Measurements from ENCODE around the gene HTRA1. TPM values are rescaled to one million over a fixed set of nuclear protein-coding genes. Genes with fewer than 3 reads are reported as not detected.

The HTRA1 gene
- total RNA-seq, 1 experiment from 2014 or later, result 157 TPM

DNA sequence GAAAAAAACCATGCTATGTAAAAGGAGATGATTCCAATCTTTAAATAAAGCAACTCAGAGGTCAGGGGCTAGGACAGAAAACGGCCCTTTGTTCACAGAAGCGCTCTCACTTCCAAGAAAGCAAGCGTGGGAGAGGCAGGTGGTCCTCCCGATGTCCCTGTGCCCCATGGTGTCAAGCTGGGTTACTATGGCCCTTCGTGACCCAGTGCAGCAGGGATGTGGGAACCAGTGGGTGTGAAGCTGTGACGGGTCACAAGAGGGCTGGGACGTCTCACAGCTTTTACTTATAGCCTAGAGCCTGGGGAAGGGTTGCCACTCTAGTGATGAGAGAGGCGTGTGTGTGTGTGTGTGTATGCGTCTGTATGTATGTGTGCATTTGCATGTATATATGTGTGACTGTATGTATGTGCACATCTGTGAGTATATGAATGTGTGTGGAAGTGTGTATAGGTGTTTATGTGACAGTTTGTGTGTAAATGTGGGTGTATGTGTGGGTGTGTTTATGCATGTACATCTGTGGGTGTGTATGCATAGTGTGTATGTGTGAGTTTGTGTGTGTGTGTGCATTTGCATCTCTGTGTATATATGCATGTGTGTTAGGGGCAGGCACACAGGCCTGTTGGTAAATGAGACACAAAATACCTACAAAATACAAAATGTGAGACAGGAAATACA, 25.2 kb downstream of the HTRA1 start:
- Mint-ChIP-seq H3K4me3 (ENCODE audit: unreplicated experiment) (no peak overlapping the region), H3K36me3 (ENCODE audit: insufficient read depth, unreplicated experiment) (peaks cover 35% of the 10 kb centered on the region), H3K4me1 (ENCODE audit: insufficient read depth, unreplicated experiment) (peaks cover 20% of the 10 kb centered on the region), H3K27ac (ENCODE audit: low read depth, unreplicated experiment) (no peak overlapping the region), H3K27me3 (ENCODE audit: insufficient read depth, unreplicated experiment) (no peaks in the 10 kb centered on the region), H3K9me3 (ENCODE audit: unreplicated experiment) (peaks cover 5% of the 10 kb centered on the region)
- ChIA-PET POLR2A (interaction anchor here (0.7 to 15.0 kb wide), 3 partner anchors 9 to 37 kb away, joined by 3 to 291 read pairs (median 9); partner anchors contain the start of gene HTRA1), CTCF (interaction anchor here (0.5 to 1.0 kb wide), 2 partner anchors 24 to 34 kb away, joined by 3 read pairs; no protein-coding TSS in a partner anchor)
- BruUV-seq (replicated peaks), result no TSS peak
- intact Hi-C loops (cut with micrococcal nuclease), result no loop called here
- TF ChIP-seq, protein P1, sequence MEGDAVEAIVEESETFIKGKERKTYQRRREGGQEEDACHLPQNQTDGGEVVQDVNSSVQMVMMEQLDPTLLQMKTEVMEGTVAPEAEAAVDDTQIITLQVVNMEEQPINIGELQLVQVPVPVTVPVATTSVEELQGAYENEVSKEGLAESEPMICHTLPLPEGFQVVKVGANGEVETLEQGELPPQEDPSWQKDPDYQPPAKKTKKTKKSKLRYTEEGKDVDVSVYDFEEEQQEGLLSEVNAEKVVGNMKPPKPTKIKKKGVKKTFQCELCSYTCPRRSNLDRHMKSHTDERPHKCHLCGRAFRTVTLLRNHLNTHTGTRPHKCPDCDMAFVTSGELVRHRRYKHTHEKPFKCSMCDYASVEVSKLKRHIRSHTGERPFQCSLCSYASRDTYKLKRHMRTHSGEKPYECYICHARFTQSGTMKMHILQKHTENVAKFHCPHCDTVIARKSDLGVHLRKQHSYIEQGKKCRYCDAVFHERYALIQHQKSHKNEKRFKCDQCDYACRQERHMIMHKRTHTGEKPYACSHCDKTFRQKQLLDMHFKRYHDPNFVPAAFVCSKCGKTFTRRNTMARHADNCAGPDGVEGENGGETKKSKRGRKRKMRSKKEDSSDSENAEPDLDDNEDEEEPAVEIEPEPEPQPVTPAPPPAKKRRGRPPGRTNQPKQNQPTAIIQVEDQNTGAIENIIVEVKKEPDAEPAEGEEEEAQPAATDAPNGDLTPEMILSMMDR (IDR thresholded peaks at IDR 0.05; ENCODE audit: unreplicated experiment), result no peak
- no peak for DNase-seq (ENCODE audit: unreplicated experiment)

DNA sequence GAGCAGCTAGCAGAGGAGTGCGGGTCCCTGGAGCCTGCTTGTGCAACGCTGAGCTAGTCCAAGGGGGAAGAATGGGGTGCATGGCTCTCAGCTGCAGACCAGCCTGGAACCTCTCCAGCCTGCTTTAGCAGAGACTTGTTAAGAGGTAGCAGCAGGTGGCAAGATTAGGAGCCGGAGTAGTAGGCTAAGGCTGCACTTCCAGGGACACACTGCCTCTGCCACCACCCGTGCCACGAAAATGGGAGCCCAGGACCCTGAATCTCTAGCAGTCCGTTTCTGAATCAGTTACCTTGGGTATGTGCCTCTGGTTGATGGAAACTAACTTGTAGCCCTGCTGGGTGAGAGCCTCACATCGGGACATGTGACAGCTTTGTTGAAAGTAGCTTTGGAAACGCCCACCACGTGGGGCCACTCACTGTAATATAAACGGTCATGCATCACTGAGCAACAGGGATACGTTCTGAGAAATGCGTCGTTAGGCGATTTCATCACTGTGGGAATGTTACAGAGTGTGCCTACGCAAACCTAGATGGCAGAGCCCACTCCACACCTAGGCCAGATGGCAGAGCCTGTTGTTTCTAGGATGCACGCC, 25.9 kb downstream of the HTRA1 start:
- Mint-ChIP-seq H3K4me1 (ENCODE audit: insufficient read depth, unreplicated experiment) (peaks cover 27% of the 10 kb centered on the region), H3K27ac (ENCODE audit: low read depth, unreplicated experiment) (no peak overlapping the region), H3K27me3 (ENCODE audit: insufficient read depth, unreplicated experiment) (no peaks in the 10 kb centered on the region), H3K36me3 (ENCODE audit: insufficient read depth, unreplicated experiment) (peaks cover 43% of the 10 kb centered on the region), H3K4me3 (ENCODE audit: unreplicated experiment) (no peak overlapping the region), H3K9me3 (ENCODE audit: unreplicated experiment) (no peaks in the 10 kb centered on the region)
- ChIA-PET POLR2A (interaction anchor here (0.7 to 15.0 kb wide), 2 partner anchors 19 to 38 kb away, joined by 3 to 291 read pairs; partner anchors contain the start of gene HTRA1), CTCF (interaction anchor here (0.5 to 1.0 kb wide), 2 partner anchors 23 to 34 kb away, joined by 3 read pairs; no protein-coding TSS in a partner anchor)
- TF ChIP-seq, protein P1 (IDR thresholded peaks at IDR 0.05; ENCODE audit: unreplicated experiment), result no peak
- intact Hi-C loops (cut with micrococcal nuclease), result no loop called here
- BruUV-seq (replicated peaks), result no TSS peak
- DNase-seq (ENCODE audit: unreplicated experiment), result no peak

DNA sequence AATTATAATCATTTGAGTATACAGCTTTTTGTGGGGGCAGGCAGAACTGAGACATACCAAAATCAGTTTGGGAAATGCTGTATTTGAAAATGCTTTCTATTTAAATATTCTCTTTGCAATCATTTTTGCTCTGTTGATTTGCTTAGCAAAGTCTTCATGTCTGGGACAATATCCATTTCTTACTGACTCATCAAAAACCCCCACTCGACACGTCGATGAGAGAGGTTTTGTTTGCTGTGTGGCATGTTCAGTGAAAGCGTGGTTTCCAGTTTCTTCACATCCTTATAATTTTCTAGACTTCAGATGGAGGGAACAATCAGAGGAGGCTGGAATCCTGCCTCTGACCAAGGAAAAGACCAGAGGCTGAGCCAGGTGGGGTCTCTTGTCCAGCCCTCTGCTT, 28.9 kb downstream of the HTRA1 start:
- no peak for DNase-seq (ENCODE audit: unreplicated experiment)
- BruUV-seq (replicated peaks), result no TSS peak
- H3K4me1 Mint-ChIP-seq (ENCODE audit: insufficient read depth, unreplicated experiment), result peaks cover 47% of the 10 kb centered on the region
- no peaks in the 10 kb centered on the region for H3K9me3 Mint-ChIP-seq (ENCODE audit: unreplicated experiment)
- peak overlapping the region; percentile 86 for H3K27ac Mint-ChIP-seq (ENCODE audit: low read depth, unreplicated experiment)
- POLR2A ChIA-PET, result interaction anchor here (0.7 to 15.0 kb wide), 8 partner anchors 9 to 116 kb away, joined by 7 to 291 read pairs (median 12); partner anchors contain the start of genes HTRA1 and PLEKHA1
- no peaks in the 10 kb centered on the region for H3K27me3 Mint-ChIP-seq (ENCODE audit: insufficient read depth, unreplicated experiment)
- CTCF ChIA-PET, result interaction anchor here (1.2 to 5.2 kb wide), 3 partner anchors 16 to 75 kb away, joined by 3 to 34 read pairs (median 4); no protein-coding TSS in a partner anchor
- no peak overlapping the region for H3K4me3 Mint-ChIP-seq (ENCODE audit: unreplicated experiment)
- intact Hi-C loops (cut with micrococcal nuclease), result no loop called here
- H3K36me3 Mint-ChIP-seq (ENCODE audit: insufficient read depth, unreplicated experiment), result peaks cover 51% of the 10 kb centered on the region
- TF ChIP-seq, protein P1 (IDR thresholded peaks at IDR 0.05; ENCODE audit: unreplicated experiment), result no peak
